ENCODE data around the gene TUBGCP5. TPM values are rescaled to one million over a fixed set of nuclear protein-coding genes. Genes with fewer than 3 reads are reported as not detected.

The TUBGCP5 gene
- total RNA-seq, 1 experiment from 2014 or later = 31.8 TPM

- Histone ChIP-seq H3K27me3 (replicated peaks; ENCODE audit: insufficient read depth, low read depth, low read length, poor library complexity) (no peaks in the 10 kb centered on the region), H3K4me1 (ENCODE audit: insufficient read depth, low read length, poor library complexity, severe bottlenecking) (no peaks in the 10 kb centered on the region), H3K9me3 (ENCODE audit: low read depth, low read length, poor library complexity, severe bottlenecking) (no peaks in the 10 kb centered on the region), H3K27ac (ENCODE audit: low read depth, low read length, poor library complexity, severe bottlenecking) (no peak overlapping the region), H3K4me3 (ENCODE audit: low read depth, low read length, poor library complexity, severe bottlenecking) (peak overlapping the region; percentile 81), H3K36me3 (ENCODE audit: insufficient read depth, low read length, poor library complexity, severe bottlenecking) (no peaks in the 10 kb centered on the region)
- DNase-seq (ENCODE audit: low spot score) = peak; percentile 26
- BruUV-seq (replicated peaks) = no TSS peak
- TF ChIP-seq EZH2 (IDR thresholded peaks at IDR 0.05; ENCODE audit: borderline replicate concordance, low read depth, low read length, poor library complexity, severe bottlenecking) (no peak), CTCF (conservative IDR thresholded peaks at IDR 0.05; ENCODE audit: low read depth, low read length) (no peak)
- ChIA-PET POLR2A (ENCODE audit: low non-redundant PET) (interaction anchor here (0.9 kb wide), 1 partner anchor 11 kb away, joined by 3 read pairs; no protein-coding TSS in a partner anchor), CTCF (no interaction called here)
- intact Hi-C loops (cut with micrococcal nuclease; ENCODE audit: unreplicated experiment) = loop anchor here (2.0 to 10.0 kb wide), 4 partner anchors 26 to 134 kb away; no protein-coding TSS in a partner anchor
These were observed 60.6 kb downstream of the TUBGCP5 start for GRCh38 chr15:22978691-22979237.

- no peak overlapping the region for H3K4me3 ChIP-seq (ENCODE audit: low read depth, low read length, poor library complexity, severe bottlenecking)
- intact Hi-C loops (cut with micrococcal nuclease; ENCODE audit: unreplicated experiment) = loop anchor here (5.0 to 10.0 kb wide), 3 partner anchors 42 to 130 kb away; no protein-coding TSS in a partner anchor
- BruUV-seq (replicated peaks) = no TSS peak
- POLR2A ChIA-PET (ENCODE audit: low non-redundant PET) = interaction anchor here (0.6 kb wide), 1 partner anchor 22 kb away, joined by 3 read pairs; no protein-coding TSS in a partner anchor
- H3K36me3 ChIP-seq (ENCODE audit: insufficient read depth, low read length, poor library complexity, severe bottlenecking) = peaks cover 7% of the 10 kb centered on the region
- TF ChIP-seq EZH2 (IDR thresholded peaks at IDR 0.05; ENCODE audit: borderline replicate concordance, low read depth, low read length, poor library complexity, severe bottlenecking) = no peak
- no peak for TF ChIP-seq CTCF (conservative IDR thresholded peaks at IDR 0.05; ENCODE audit: low read depth, low read length)
- H3K4me1 ChIP-seq (ENCODE audit: insufficient read depth, low read length, poor library complexity, severe bottlenecking) = no peaks in the 10 kb centered on the region
- DNase-seq (ENCODE audit: low spot score) = no peak
- no peaks in the 10 kb centered on the region for H3K27me3 ChIP-seq (replicated peaks; ENCODE audit: insufficient read depth, low read depth, low read length, poor library complexity)
- CTCF ChIA-PET = no interaction called here
- H3K9me3 ChIP-seq (ENCODE audit: low read depth, low read length, poor library complexity, severe bottlenecking) = peaks cover 9% of the 10 kb centered on the region
- no peak overlapping the region for H3K27ac ChIP-seq (ENCODE audit: low read depth, low read length, poor library complexity, severe bottlenecking)
These were observed 64.6 kb downstream of the TUBGCP5 start for GRCh38 chr15:22974745-22975144.

GRCh38 chr15:22973987-22974386 lies 65.4 kb downstream of the TUBGCP5 start:
- BruUV-seq (replicated peaks) = no TSS peak
- peaks cover 16% of the 10 kb centered on the region for H3K9me3 ChIP-seq (ENCODE audit: low read depth, low read length, poor library complexity, severe bottlenecking)
- H3K27ac ChIP-seq (ENCODE audit: low read depth, low read length, poor library complexity, severe bottlenecking) = no peak overlapping the region
- DNase-seq (ENCODE audit: low spot score) = no peak
- no peak for TF ChIP-seq CTCF (conservative IDR thresholded peaks at IDR 0.05; ENCODE audit: low read depth, low read length)
- no peak for TF ChIP-seq EZH2 (IDR thresholded peaks at IDR 0.05; ENCODE audit: borderline replicate concordance, low read depth, low read length, poor library complexity, severe bottlenecking)
- no peaks in the 10 kb centered on the region for H3K27me3 ChIP-seq (replicated peaks; ENCODE audit: insufficient read depth, low read depth, low read length, poor library complexity)
- peaks cover 7% of the 10 kb centered on the region for H3K36me3 ChIP-seq (ENCODE audit: insufficient read depth, low read length, poor library complexity, severe bottlenecking)
- ChIA-PET POLR2A (ENCODE audit: low non-redundant PET) (no interaction called here), CTCF (no interaction called here)
- no peak overlapping the region for H3K4me3 ChIP-seq (ENCODE audit: low read depth, low read length, poor library complexity, severe bottlenecking)
- H3K4me1 ChIP-seq (ENCODE audit: insufficient read depth, low read length, poor library complexity, severe bottlenecking) = no peaks in the 10 kb centered on the region
- intact Hi-C loops (cut with micrococcal nuclease; ENCODE audit: unreplicated experiment) = loop anchor here (10.0 kb wide), 2 partner anchors 59 to 129 kb away; no protein-coding TSS in a partner anchor
